Superior temporal gyrus (tissue), 1 donor: Measurements from ENCODE around the gene TRMT1L.

Source experiments
- DNase-seq: peaks from one replicate; pipeline ENCODE4 v3.0.0-alpha.2; 2016; ENCODE audit errors: extremely low spot score

The TRMT1L gene

GRCh38 chr1:185129708-185130107, 27.0 kb downstream of the TRMT1L start:
- DNase-seq, result no peak

DNA sequence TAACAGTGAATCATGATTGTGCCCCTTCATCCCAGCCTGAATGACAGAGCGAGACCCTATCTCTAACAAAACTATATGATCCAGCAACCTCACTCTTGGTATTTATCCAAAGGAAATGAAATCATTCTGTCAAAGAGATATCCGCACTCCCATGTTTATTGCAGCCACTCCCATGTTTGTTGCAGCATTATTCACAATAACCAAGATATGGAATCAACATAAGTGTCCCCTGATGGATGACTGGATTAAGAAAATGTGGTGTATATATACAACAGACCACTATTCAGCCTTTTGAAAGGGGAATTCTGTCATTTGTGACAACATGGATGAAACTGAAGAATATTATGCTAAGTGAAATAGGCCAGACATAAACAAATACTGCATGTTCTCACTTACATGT, 44.4 kb downstream of the TRMT1L start:
- no peak for DNase-seq

- no peak for DNase-seq
Observed at GRCh38 chr1:185111873-185112272, 44.9 kb downstream of the TRMT1L start.

- DNase-seq, result no peak
Observed at GRCh38 chr1:185110145-185110544, 46.6 kb downstream of the TRMT1L start.

- no peak for DNase-seq
Observed at GRCh38 chr1:185108321-185108720, 48.4 kb downstream of the TRMT1L start.

- DNase-seq, result no peak
Observed at GRCh38 chr1:185105121-185105520, 51.6 kb downstream of the TRMT1L start.

DNA sequence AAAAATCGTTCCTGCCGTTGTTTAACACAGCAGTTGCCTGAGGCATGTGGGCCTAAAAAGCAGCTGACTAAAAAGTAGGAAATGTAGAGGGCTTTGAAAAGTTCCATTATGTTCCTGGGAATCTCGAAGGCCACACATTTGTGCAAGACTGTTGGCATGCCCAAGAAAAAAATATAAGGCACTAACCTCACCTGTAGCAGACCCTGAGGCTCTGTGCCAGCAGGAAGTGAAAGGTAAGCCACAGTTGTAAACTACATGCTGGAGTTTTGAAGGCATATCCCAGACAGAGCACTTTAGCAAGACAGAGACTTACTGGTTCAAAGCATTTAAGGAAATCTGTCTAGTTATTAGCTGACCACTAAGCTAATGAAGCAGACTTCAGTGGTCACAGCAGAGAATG, 52.7 kb downstream of the TRMT1L start:
- no peak for DNase-seq

- no peak for DNase-seq
Observed at GRCh38 chr1:185096531-185096930, 60.2 kb downstream of the TRMT1L start.

DNA sequence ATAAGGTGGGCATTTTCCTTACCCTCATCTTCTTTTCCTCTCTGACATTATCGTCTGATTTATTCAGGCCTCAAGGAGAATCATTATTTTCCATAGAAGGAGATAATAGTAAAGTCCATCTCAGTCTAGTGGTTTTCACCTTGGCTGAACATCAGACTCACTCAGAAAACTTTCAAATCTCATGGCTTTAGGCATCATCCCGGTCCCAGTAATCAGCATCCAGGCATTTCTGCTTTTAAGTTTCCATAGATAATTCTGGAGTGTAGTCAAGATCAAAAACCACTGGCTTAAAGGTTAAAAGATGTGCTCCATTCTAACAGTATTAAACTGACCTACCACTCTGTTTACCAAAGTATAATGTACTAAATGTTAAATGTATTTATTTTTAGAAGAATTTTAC, 62.0 kb downstream of the TRMT1L start:
- no peak for DNase-seq

DNA sequence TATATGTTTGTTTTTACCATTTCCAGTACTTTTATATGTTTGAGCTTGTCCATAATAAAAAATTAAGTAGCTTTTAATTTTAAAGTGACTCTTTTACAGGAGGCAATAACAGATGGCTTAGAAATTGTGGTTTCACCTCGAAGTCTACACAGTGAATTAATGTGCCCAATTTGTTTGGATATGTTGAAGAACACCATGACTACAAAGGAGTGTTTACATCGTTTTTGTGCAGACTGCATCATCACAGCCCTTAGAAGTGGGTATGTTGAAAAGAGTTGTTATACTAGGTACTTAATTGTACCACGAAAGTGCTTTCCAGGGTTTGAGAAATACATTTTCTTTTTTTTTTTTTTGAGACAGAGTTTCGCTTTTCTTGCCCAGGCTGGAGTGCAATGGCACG, 65.3 kb downstream of the TRMT1L start:
- DNase-seq, result no peak

GRCh38 chr1:185087746-185088145, 69.0 kb downstream of the TRMT1L start:
- DNase-seq, result no peak

DNA sequence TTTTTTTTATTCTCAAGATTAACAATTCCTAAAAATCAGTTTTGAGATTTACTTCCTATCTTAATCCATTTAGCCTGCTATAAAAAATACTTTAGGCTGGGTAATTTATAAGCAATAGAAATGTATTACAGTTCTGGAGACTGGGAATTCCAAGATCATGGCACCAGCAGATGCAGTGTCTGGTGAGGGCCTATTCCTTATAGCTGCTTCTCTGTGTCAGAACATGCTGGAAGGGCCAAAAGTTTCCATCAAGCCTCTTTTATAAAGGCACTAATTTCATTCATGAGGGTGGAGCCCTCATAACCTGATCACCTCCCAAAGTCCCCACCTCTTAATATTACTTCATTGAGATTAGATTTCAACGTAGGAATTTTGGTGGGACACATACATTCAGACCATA, 69.7 kb downstream of the TRMT1L start:
- DNase-seq, result no peak

GRCh38 chr1:185083818-185084217, 72.9 kb downstream of the TRMT1L start:
- DNase-seq, result no peak

- no peak for DNase-seq
Observed at GRCh38 chr1:185080422-185080821, 76.3 kb downstream of the TRMT1L start.

GRCh38 chr1:185077374-185077773, 79.4 kb downstream of the TRMT1L start:
- no peak for DNase-seq

- no peak for DNase-seq
Observed at GRCh38 chr1:185075476-185075875, 81.3 kb downstream of the TRMT1L start.

DNA sequence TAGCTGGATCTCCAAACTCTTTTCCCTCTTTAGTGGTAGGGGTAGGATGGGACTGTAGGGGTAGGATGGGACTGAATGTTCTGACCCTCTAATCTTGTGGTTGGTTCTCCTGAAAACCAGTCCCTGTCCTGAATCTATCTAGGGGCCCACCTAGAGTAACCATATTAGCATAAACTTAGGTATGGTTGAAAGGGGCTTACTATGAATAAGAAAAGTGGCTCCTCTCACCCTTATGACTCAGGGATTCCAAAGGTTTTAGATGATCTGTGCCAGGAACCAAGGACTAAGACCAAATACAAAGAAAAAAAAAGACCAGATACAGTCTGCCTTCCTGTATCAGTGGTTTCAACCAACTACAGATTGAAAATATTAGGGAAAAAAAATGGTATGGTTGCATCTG, 82.4 kb downstream of the TRMT1L start:
- no peak for DNase-seq

DNA sequence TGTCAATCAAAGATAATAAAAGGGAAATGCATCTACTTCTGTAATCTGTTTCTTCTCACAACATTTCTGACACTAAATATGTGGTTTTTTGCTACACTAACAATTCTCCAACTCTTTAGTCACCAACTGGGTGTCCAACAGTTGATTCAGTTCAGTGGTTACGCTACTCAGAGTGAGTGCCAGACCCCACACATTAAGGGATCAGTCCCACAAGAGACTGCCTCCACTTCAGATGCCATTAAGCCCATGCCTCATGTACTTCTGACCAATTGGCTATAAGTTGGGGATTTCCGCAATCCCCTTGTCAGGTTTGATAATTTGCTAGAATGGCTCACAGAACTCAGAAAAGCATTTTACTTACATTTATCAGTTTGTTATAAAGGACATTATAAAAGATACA, 83.0 kb downstream of the TRMT1L start:
- no peak for DNase-seq

DNA sequence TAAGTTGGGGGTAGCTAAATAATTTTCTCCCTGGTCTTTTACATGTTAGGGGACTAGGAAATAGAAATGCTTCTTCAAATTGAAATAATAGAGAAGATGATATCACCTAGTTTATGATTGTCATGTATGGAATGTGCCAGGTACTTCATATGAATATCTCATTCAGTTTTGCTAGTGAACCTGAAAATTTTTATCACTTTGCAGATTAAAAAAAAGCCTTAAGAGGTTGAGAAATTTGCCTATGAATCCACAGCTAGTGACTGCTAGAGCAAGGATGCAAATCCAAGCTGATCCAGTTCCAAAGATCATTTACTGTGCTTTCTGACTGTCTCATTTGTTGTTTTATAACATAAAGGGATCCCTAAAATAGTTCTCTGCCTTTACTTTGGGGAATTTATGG, 86.7 kb downstream of the TRMT1L start:
- DNase-seq, result no peak

DNA sequence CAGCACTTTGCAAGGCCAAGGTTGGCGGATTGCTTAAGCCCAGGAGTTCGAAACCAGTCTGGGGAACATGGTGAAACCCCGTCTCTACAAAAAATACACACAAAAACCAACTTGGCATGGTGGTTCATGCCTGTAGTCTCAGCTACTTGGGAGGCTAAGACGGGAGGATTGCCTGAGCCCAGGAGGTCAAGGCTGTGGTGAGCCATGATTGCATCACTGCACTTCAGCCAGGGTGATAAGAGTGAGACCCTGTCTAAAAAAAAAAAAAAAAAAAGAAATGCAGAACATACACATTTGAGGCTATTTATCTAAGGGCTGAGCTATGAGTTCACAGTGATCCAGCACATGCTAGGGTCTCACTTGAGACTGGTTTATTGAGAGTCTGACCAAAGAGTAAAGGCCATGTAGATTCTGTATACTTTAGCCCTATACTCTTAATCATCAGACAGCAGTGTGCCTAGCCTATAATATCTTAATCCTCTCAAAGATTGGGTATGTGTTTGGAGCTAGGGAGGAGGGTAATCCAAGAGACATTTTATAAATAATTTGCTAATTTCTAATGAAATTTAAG, 87.5 kb downstream of the TRMT1L start:
- no peak for DNase-seq

DNA sequence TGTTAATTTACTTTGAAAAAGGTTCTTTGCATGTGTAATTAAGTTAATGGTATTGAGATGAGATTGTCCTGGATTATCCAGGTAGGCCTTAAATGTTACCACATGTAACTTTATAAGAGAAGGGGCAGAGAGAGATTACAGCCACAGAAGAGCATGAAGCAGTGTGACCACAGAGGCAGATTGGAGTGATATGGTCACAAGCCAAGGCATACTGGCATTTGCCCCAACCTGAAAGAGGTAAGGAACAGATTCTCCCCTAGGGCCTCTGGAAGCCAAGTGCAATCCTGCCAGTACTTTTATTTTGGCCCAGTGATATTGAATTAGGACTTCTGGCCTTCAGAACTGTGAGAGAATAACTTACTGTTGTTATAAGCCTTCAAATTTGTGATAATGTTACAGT, 88.4 kb downstream of the TRMT1L start:
- DNase-seq, result no peak
